H1 (cell line): ENCODE measurements around the gene OBSCN. TPM values are rescaled to one million over a fixed set of nuclear protein-coding genes. Genes with fewer than 3 reads are reported as not detected.

ENCODE experiments used
- CHD7 ChIP-seq: fragments of 300-600 bp; sonication (generic); IDR thresholded peaks from 2 replicates; pipeline ENCODE4 v1.7.1; 2012; ENCODE audit warnings: low read length, moderate library complexity, mild to moderate bottlenecking, inconsistent platforms; ENCODE audit not compliant: insufficient replicate concordance
- GABPA ChIP-seq: IDR thresholded peaks from 2 replicates; pipeline ENCODE4 v1.6.1; 2011; ENCODE audit warnings: mild to moderate bottlenecking, low read length, moderate library complexity, borderline replicate concordance; ENCODE audit not compliant: insufficient read depth
- polyA plus RNA-seq, 7 experiments: library from polyadenylated mRNA; depleted of rRNA in 3 of 7; stranded (reverse) in 5 of 7; unstranded in 2 of 7; fragments of >200 nt in 5 of 7; fragments of 200-250 nt in 2 of 7; gene quantifications; 1 replicate in 5 of 7; 2 replicates in 1 of 7; 4 replicates in 1 of 7; pipeline versions ENCODE4 v1.2.1 to v1.2.3, GENCODE V29; 2011 to 2013; ENCODE audit warnings: missing spikeins in 2 of 7, mixed read lengths in 2 of 7
- total RNA-seq: library from RNA; stranded (reverse); fragmentation: NEBNext Ultra II Directional; extraction: Animal tissue kit (Norgen Biotek cat#: 25700); gene quantifications from 2 replicates; pipeline ENCODE4 v1.2.1, GENCODE V29; 2021

OBSCN gene
- total and polyA plus RNA-seq, 2 of the 8 experiments (the other 6 are each of a cell fraction or from before 2014, with no cell fraction given), result 7.5 to 28.4 TPM

- TF ChIP-seq CHD7 (no peak), GABPA (no peak)
- TF ChIP-seq, all 59 proteins: peak for 0
Measured at GRCh38 chr1:228401782-228402640, 194.2 kb downstream of the OBSCN start (continued).
